ENCODE measurements around the gene CADPS2.

The CADPS2 gene

GRCh38 chr7:122343601-122344302 lies 542.5 kb downstream of the CADPS2 start:
- no peak for DNase-seq

- DNase-seq, result no peak
These were observed 545.8 kb downstream of the CADPS2 start for GRCh38 chr7:122340427-122340826.

GRCh38 chr7:122339145-122339904 lies 546.9 kb downstream of the CADPS2 start:
- no peak for DNase-seq

GRCh38 chr7:122337011-122337410 lies 549.2 kb downstream of the CADPS2 start:
- DNase-seq, result no peak

- DNase-seq, result no peak
These were observed 557.0 kb downstream of the CADPS2 start for GRCh38 chr7:122329145-122329802.

- DNase-seq, result no peak
These were observed 558.3 kb downstream of the CADPS2 start for GRCh38 chr7:122327969-122328368.

- no peak for DNase-seq
These were observed 569.5 kb downstream of the CADPS2 start for GRCh38 chr7:122316467-122317388.

- DNase-seq, result no peak
These were observed 570.5 kb downstream of the CADPS2 start for GRCh38 chr7:122315507-122316466.

- DNase-seq, result no peak
These were observed 572.0 kb downstream of the CADPS2 start for GRCh38 chr7:122314284-122314683.

- no peak for DNase-seq
These were observed 573.5 kb downstream of the CADPS2 start for GRCh38 chr7:122312789-122313188.

GRCh38 chr7:122311734-122312450 lies 574.4 kb downstream of the CADPS2 start:
- no peak for DNase-seq

GRCh38 chr7:122311050-122311700 lies 575.1 kb downstream of the CADPS2 start:
- DNase-seq, result no peak

GRCh38 chr7:122310119-122311021 lies 575.9 kb downstream of the CADPS2 start:
- DNase-seq, result no peak

- no peak for DNase-seq
These were observed 576.8 kb downstream of the CADPS2 start for GRCh38 chr7:122309421-122309820.

GRCh38 chr7:122307228-122307621 lies 579.0 kb downstream of the CADPS2 start:
- DNase-seq, result no peak

- DNase-seq, result no peak
These were observed 579.7 kb downstream of the CADPS2 start for GRCh38 chr7:122306320-122307227.

GRCh38 chr7:122305475-122306319 lies 580.6 kb downstream of the CADPS2 start:
- no peak for DNase-seq

All from CD4-positive, alpha-beta T cell treated with Interleukin-17A for 4 hours (primary cell).